Fibroblast of the aortic adventitia (primary cell): Measurements from ENCODE around the gene OSBPL1A. TPM values are rescaled to one million over a fixed set of nuclear protein-coding genes. Genes with fewer than 3 reads are reported as not detected.

Experiments
- DNase-seq: peaks from one replicate; pipeline ENCODE4 v3.0.0-alpha.2; 2010; ENCODE audit warnings: low read depth
- H3K4me3 ChIP-seq: 2 replicates; pipeline ENCODE4 v1.5.1; 2011; ENCODE audit warnings: low read depth, mild to moderate bottlenecking, control low read depth, low read length, moderate library complexity
- CTCF ChIP-seq: IDR thresholded peaks from 2 replicates; pipeline ENCODE4 v1.5.1; 2011; ENCODE audit warnings: mild to moderate bottlenecking, low read length, control low read depth, inconsistent platforms; ENCODE audit not compliant: insufficient read depth
- small RNA-seq: library from RNA; depleted of rRNA; stranded (forward); fragments of <200 nt; gene quantifications from one replicate; pipeline ENCODE3, GENCODE V24; 2012
- total RNA-seq: library from RNA; depleted of rRNA; stranded (reverse); fragments of >200 nt; gene quantifications from 2 replicates; pipeline ENCODE4 v1.2.3, GENCODE V29; 2012; ENCODE audit warnings: low replicate concordance

Gene OSBPL1A
- total RNA-seq, 1 donor, result 80.4 TPM

- H3K4me3 ChIP-seq, result no peak overlapping the region
- no peak for TF ChIP-seq CTCF
- DNase-seq, result no peak
Observed at GRCh38 chr18:24114924-24115549, 282.6 kb downstream of the OSBPL1A start.

- H3K4me3 ChIP-seq, result no peak overlapping the region
- DNase-seq, result no peak
- TF ChIP-seq CTCF, result no peak
Observed at GRCh38 chr18:24112874-24113615, 284.6 kb downstream of the OSBPL1A start.

GRCh38 chr18:24112464-24112863 lies 285.2 kb downstream of the OSBPL1A start:
- H3K4me3 ChIP-seq, result no peak overlapping the region
- no peak for TF ChIP-seq CTCF
- DNase-seq, result no peak

Small RNAs within 50 kb of the gene (small RNA-seq; reads per million reads assigned to genes)
- not detected for gene MIR320C2
- gene RF00017, result not detected
- gene RF00019, result not detected
- gene RNA5SP452, result not detected
- gene RNU5A-6P, result not detected
- not detected for gene RNU6-435P

Other genes with a start within 250 kb of the OSBPL1A start
- 48.3 and 52.2 TPM in 2 replicates for gene IMPACT, start 28.8 kb upstream of the OSBPL1A start, total RNA-seq
- gene HRH4, start 62.8 kb upstream of the OSBPL1A start, total RNA-seq, result under 0.01 TPM in 1 of 2 replicates, not detected in the other